GM19395 (cell line): ENCODE measurements around the gene PLCB4.

ENCODE experiments used
- ATAC-seq: cut with Tn5 transposase; IDR thresholded peaks from one replicate; pipeline ENCODE4 v1.9.1; 2021; ENCODE audit warnings: mild to moderate bottlenecking, moderate library complexity; ENCODE audit not compliant: unreplicated experiment

PLCB4 gene

DNA sequence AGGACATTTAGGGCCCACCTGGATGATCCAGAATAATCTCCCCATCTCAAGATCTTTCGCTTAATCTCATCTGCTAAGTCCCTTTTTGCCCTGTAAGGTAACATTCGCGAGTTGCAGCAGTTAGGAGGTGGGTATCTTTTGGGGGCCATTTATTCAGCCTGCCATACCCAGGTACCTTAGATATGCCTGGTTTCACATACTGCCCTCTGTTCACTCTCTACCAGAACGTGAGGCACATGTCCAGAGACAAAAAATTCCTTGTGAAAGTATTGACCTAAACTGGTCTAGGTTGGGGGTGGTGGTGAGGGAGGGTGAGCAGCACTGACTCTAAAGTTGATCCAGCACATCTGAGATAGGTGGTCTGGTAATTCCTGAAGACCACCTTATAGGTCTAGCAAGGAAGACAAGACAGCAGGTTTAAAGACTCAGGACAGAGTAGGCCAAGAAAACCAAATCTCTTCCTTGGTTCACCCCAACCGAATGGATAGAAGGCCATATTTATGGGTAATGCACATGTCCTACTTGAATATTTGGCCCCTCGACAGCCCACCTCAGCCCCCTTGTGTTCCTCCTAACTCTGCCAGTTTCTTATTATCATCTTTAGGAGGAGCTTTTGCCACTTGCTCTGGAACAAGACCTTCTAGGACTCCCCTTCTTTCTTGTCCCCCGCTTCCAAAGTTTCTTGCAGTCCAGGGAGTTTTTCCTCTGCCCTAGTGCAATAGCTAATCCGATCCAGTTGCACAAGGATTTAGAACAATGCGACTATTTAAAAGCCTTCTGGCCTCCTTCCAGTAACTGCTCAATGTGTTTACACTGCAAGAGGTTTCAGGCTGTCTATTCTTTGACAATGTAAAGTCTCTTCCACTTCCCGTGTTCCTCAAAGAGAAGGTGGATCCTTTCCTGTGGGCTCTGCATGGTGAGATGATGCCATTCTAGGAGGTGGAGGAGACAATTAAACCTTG is 232.5 kb downstream of the PLCB4 start:
- no peak for ATAC-seq

- ATAC-seq: no peak
Observed at GRCh38 chr20:9302091-9302462, 233.2 kb downstream of the PLCB4 start.

- no peak for ATAC-seq
Observed at GRCh38 chr20:9306521-9306920, 237.6 kb downstream of the PLCB4 start.

DNA sequence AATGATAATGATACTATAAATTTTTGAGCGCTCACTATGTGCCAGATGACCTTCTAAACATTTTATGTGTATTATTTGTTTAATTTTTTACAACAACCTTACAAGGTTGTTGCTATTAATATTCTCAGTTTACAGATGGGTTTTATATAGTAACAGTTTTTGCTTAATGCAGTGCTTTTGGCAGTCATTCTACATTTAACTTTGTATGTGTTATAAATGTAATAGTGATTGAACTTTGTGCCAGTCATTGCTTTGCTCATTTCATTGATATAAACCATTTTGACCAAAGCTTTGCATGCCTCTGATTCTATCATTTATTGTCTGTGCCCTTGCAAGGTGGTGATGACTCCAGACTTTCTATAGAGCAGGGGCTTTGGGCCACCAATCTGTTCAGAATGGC is 239.2 kb downstream of the PLCB4 start:
- no peak for ATAC-seq

DNA sequence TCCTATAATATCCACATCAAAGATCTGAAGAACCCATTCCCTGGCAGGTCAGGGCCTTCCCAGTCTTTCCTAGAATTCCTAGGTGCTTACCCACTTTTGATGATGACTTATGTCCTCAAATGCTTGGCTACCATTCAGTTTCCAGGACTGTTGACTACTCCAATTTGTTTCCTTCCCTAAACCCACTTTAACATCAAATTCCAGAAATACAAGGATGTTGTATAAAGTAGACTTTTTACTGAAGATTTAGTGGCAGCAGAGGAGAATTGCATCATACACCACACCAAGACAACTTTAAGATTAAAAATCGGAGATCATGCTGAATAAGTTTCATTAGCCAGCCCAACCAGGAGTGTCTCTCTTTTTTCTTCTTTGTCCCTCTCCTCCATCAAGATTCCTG is 242.2 kb downstream of the PLCB4 start:
- no peak for ATAC-seq

GRCh38 chr20:9319687-9320384 is 250.9 kb downstream of the PLCB4 start:
- no peak for ATAC-seq

DNA sequence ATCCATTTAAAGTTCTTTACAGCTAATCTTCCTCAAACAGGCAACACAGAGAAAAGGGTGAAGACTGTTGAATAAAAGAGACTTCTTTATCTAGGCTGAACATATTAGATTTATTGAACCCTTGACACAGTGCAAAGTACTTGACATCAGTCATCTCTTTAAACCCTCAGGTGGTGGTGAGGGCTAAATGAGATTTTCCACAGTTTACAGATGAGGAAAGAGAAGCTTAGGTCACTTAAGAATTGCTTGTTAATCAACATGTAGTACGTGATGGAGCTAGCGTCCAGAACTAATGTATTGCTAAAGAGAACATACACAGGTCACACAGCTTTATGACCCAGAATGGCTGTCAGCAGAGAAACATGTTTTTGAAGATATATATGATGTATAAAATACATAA is 252.1 kb downstream of the PLCB4 start:
- ATAC-seq: no peak

DNA sequence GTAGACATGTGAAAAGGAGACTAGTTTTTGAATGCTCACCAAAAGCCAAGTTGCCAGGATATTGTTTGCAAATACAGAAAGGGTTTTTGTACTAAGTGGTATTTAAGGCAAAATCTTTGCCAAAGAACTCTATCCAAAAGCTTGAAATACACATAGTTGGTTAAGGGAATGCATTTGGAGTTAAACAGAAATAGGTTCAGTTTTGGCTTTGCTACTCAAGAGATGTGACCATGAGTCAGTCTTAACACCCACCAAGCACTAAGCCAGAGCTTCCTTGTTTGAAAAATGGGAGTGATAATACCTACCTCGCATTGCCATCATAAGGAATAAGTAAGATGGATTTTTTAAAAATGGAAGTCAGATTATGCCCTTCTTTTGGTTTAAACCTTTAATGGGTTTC is 253.8 kb downstream of the PLCB4 start:
- no peak for ATAC-seq

DNA sequence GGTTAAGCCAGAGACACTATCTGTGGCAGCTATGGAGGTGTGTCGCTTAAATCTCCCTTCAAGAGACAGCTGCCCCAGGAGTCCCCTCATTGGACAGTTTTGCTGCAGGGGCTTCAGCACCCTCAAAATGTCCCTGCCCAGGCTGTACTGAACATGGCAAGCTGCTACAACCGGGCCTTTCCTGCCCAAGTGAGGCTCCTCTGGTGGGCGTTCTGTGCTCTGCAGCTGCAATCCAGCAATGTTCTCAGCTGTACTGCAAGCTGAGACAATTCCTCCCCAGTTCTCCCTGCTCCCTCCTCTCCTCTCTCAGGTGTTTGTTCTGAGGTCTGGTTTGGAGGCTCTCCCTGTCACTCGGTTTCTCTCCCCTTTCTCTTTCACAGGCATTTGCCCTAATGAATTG is 254.7 kb downstream of the PLCB4 start:
- no peak for ATAC-seq

GRCh38 chr20:9329355-9330101 is 260.6 kb downstream of the PLCB4 start:
- ATAC-seq: no peak

DNA sequence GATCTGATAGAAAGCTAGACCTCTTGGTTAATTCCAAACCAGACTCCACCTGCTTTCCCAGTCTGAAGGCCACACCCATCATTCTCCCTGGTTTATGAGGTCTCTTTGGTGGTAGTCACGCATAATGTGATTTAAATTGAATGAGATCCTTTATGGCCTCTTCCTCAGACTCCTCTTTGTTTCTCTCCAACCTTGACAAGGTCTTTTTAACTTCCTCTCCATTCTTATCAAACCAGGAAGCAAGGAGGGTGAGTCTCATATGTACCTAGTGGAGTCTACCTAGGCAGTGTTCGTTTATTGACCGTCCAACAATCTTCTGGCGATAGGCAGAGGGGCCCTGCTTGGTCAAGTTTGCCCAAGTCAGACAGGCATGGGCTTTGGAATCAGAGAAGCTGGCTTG is 261.3 kb downstream of the PLCB4 start:
- no peak for ATAC-seq

- no peak for ATAC-seq
Observed at GRCh38 chr20:9331707-9332435, 263.0 kb downstream of the PLCB4 start.

- ATAC-seq: no peak
Observed at GRCh38 chr20:9332791-9333479, 264.0 kb downstream of the PLCB4 start.

GRCh38 chr20:9334866-9335265 is 266.0 kb downstream of the PLCB4 start:
- ATAC-seq: no peak

GRCh38 chr20:9338101-9338500 is 269.2 kb downstream of the PLCB4 start:
- no peak for ATAC-seq

GRCh38 chr20:9339708-9340107 is 270.8 kb downstream of the PLCB4 start:
- no peak for ATAC-seq

DNA sequence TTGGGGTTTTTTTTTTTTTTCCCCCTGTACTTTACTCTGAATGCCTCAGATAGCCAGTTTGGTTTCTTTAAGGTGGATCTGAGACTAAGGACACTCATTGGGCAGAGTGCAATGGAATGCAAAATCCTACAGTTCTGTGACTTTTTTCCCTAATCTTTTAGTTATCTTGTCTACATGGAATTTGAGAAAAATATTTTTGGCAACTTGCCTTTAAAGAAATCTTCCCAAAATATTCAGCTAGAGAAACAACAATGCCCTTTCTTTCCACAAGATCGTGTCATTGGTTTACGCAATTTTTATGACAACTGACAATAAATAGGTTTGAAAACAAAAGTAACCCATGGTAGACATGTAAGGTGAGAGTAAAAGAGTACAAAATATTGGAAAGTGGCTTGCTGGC is 273.8 kb downstream of the PLCB4 start:
- no peak for ATAC-seq

GRCh38 chr20:9344083-9344920 is 275.4 kb downstream of the PLCB4 start:
- ATAC-seq: no peak

- ATAC-seq: no peak
Observed at GRCh38 chr20:9348316-9348715, 279.4 kb downstream of the PLCB4 start.
